Testis (tissue), 3 donors: ENCODE results near the gene RNF224. TPM values are rescaled to one million over a fixed set of nuclear protein-coding genes. Genes with fewer than 3 reads are reported as not detected.
"Not testable (repeated sequence)": the region's sequence is repeated elsewhere in the genome, so short reads cannot be mapped to it uniquely, and the experiment has no call there.

ENCODE experiments used
- DNase-seq: peaks from one replicate; pipeline ENCODE4 v3.0.0-alpha.2; 2019
- H3K27ac ChIP-seq, 2 donors: fragments of 200-600 bp; sonication (generic); one replicate each; pipeline ENCODE4 v1.5.1; 2019
- H3K27me3 ChIP-seq: fragments of 200-600 bp; sonication (generic); one replicate; pipeline ENCODE4 v1.5.1; 2019
- H3K36me3 ChIP-seq: fragments of 200-600 bp; sonication (generic); one replicate; pipeline ENCODE4 v1.5.1; 2017; ENCODE audit warnings: low read depth; ENCODE audit errors: missing control alignments
- H3K4me1 ChIP-seq: fragments of 200-600 bp; sonication (generic); one replicate; pipeline ENCODE4 v1.5.1; 2019
- H3K4me3 ChIP-seq, 2 donors: fragments of 200-600 bp; sonication (generic); one replicate each; pipeline ENCODE4 v1.5.1; 2017 to 2019
- H3K9me3 ChIP-seq: fragments of 200-600 bp; sonication (generic); one replicate; pipeline ENCODE4 v1.5.1; 2017
- POLR2A ChIP-seq: fragments of 450-650 bp; IDR thresholded peaks from one replicate; pipeline ENCODE4 v1.6.1; 2017; ENCODE audit warnings: antibody characterized with exemption, mild to moderate bottlenecking, moderate library complexity
- WGBS, 2 donors: methylation state at CpG; one replicate each; pipeline ENCODE4 v1.1.5; 2018; 5-methylcytosine and 5-hydroxymethylcytosine counted together
- intact Hi-C: fragments of 100-400 bp; cut with DNase I; formaldehyde crosslinking; loops from one replicate; pipeline ENCODE4 v1.15.1; 2023; ENCODE audit warnings: low total_unique reads
- polyA plus RNA-seq: library from polyadenylated mRNA; stranded (reverse); fragments of 350-450 nt; fragmentation: Illumina TruSeq; extraction: RNeasy Lipid Tissue Mini Kit (QIAGEN cat#74804); gene quantifications from one replicate; pipeline ENCODE4 v1.2.3, GENCODE V29; 2014; ENCODE audit warnings: low read depth, low replicate concordance; ENCODE audit not compliant: insufficient read depth
- total RNA-seq, 2 donors: library from RNA; depleted of rRNA; stranded (reverse); fragments of >200 nt; gene quantifications; one replicate each; pipeline ENCODE4 v1.2.3, GENCODE V29; 2016
- TF ChIP-seq, protein P1 (sequence below), 3 experiments: fragments of 450-650 bp in 2 of 3; fragments of 200-600 bp in 1 of 3; sonication (generic) in 1 of 3; IDR thresholded peaks; one replicate each; pipeline ENCODE4 v1.5.1; 2016 to 2019; ENCODE audit warnings: antibody characterized with exemption in 3 of 3, mild to moderate bottlenecking in 2 of 3, moderate library complexity in 1 of 3

Gene RNF224
- total and polyA plus RNA-seq, 3 donors from 2014 or later = 0.17 to 0.71 (median 0.37) TPM

DNA sequence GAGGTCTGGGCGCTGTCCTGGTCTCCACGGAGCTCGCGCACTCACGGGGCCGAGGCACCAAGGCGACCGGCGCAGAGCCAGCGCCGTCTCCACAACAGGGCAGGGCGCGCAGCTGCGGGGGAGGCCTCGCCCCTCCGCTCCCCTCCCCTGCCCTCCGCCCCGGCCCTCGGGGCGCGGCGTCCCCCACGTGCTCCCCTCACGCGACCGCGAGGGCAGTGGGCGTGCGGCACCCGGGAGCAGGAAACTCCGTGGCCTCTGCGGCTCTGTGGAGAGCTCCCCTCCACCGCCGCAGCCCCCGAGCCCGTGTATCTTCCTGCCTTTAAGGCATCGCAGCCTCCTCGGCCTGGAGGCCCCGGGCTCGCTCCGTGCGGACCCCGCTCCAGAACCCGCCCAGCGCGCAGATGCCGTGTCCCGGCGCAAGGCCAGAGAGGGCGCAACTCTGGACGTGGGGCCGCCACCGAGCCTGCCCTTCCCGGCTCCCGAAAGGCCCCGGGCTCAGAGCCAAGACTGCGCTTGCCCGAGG, 13.1 kb downstream of the RNF224 start:
- Histone ChIP-seq H3K4me3 (peak overlapping the region; percentile 70 to 82), H3K27me3 (no peaks in the 10 kb centered on the region), H3K27ac (peak overlapping the region; percentile 80 to 93), H3K36me3 (no peaks in the 10 kb centered on the region), H3K9me3 (no peaks in the 10 kb centered on the region), H3K4me1 (peaks cover 45% of the 10 kb centered on the region)
- DNase-seq = peak; percentile 80
- WGBS, 2 donors = 0 to 1% methylated on average over 2 to 41 of the region's 58 CpGs
- TF ChIP-seq POLR2A = no peak
- TF ChIP-seq, protein P1, sequence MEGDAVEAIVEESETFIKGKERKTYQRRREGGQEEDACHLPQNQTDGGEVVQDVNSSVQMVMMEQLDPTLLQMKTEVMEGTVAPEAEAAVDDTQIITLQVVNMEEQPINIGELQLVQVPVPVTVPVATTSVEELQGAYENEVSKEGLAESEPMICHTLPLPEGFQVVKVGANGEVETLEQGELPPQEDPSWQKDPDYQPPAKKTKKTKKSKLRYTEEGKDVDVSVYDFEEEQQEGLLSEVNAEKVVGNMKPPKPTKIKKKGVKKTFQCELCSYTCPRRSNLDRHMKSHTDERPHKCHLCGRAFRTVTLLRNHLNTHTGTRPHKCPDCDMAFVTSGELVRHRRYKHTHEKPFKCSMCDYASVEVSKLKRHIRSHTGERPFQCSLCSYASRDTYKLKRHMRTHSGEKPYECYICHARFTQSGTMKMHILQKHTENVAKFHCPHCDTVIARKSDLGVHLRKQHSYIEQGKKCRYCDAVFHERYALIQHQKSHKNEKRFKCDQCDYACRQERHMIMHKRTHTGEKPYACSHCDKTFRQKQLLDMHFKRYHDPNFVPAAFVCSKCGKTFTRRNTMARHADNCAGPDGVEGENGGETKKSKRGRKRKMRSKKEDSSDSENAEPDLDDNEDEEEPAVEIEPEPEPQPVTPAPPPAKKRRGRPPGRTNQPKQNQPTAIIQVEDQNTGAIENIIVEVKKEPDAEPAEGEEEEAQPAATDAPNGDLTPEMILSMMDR (IDR thresholded peaks at IDR 0.05) = no peak
- intact Hi-C loops = no loop called here

DNA sequence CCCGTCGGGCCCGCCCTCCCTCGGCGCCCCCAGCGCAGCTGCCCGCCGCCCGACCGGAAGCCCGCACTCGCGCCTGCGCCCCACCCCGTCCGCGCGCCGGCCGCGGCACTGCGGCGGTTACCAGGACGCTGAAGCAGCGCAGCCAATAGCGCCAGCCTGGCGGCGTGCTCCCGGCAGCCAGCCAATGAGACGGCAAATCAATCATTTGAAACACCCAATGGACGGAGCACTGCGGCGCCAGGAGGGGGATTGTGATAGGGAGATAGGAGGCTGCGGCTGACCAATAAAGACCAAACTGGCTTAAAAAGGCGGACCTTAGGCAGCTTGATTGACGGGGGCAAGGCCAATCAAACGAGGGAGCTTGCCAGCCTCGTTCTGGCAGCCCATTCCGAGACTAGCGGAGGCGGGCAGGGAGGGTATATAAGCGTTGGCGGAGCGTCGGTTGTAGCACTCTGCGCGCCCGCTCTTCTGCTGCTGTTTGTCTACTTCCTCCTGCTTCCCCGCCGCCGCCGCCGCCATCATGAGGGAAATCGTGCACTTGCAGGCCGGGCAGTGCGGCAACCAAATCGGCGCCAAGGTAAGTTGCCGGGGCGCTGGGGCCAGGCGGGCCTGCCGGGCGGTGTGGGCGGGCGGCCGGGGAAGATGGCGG, 13.7 kb downstream of the RNF224 start, which contains the start of gene TUBB4B:
Gene TUBB4B (plus strand): TSS at position 447 of the 649 bp plus-strand sequence. CDS start 74 bp downstream, at position 521.
- WGBS, 2 donors = 0% methylated on average over 24 to 60 of the region's 67 CpGs
- Histone ChIP-seq H3K4me1 (peaks cover 45% of the 10 kb centered on the region), H3K36me3 (no peaks in the 10 kb centered on the region), H3K9me3 (no peaks in the 10 kb centered on the region), H3K27ac (peak within 1 kb of the TSS; percentile 80 to 94), H3K4me3 (peak within 1 kb of the TSS; percentile 88 to 90), H3K27me3 (no peaks in the 10 kb centered on the region)
- TF ChIP-seq, protein P1 (IDR thresholded peaks at IDR 0.05) = peak in 1 of 3 experiments; percentile 10
- peak; percentile 52 for TF ChIP-seq POLR2A
- DNase-seq = peak; percentile 100
- intact Hi-C loops = no loop called here

- Histone ChIP-seq H3K36me3 (no peaks in the 10 kb centered on the region), H3K4me3 (peak overlapping the region; percentile 88 to 90), H3K4me1 (peaks cover 38% of the 10 kb centered on the region), H3K9me3 (no peaks in the 10 kb centered on the region), H3K27ac (peak overlapping the region; percentile 44 to 94), H3K27me3 (no peaks in the 10 kb centered on the region)
- intact Hi-C loops = no loop called here
- WGBS, 2 donors = 1% methylated on average over 60 of the region's 83 CpGs; no CpG with 5 or more reads in 1 of the 2 donors
- DNase-seq = no peak
- TF ChIP-seq POLR2A = no peak
- TF ChIP-seq, protein P1 (IDR thresholded peaks at IDR 0.05) = no peak
Observed at GRCh38 chr9:137241490-137242268, 14.4 kb downstream of the RNF224 start.

GRCh38 chr9:137242269-137243203, 15.2 kb downstream of the RNF224 start:
- Histone ChIP-seq H3K4me3 (peak overlapping the region; percentile 88 to 90), H3K36me3 (no peaks in the 10 kb centered on the region), H3K4me1 (peaks cover 37% of the 10 kb centered on the region), H3K27ac (peak overlapping the region; percentile 44 to 94), H3K27me3 (no peaks in the 10 kb centered on the region), H3K9me3 (no peaks in the 10 kb centered on the region)
- WGBS, 2 donors = 65 to 72% methylated on average over 19 to 36 of the region's 36 CpGs
- intact Hi-C loops = no loop called here
- DNase-seq = no peak
- TF ChIP-seq POLR2A = no peak
- TF ChIP-seq, protein P1 (IDR thresholded peaks at IDR 0.05) = no peak

DNA sequence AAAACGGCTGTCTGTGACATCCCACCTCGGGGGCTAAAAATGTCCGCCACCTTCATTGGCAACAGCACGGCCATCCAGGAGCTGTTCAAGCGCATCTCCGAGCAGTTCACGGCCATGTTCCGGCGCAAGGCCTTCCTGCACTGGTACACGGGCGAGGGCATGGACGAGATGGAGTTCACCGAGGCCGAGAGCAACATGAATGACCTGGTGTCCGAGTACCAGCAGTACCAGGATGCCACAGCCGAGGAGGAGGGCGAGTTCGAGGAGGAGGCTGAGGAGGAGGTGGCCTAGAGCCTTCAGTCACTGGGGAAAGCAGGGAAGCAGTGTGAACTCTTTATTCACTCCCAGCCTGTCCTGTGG, 15.9 kb downstream of the RNF224 start:
- intact Hi-C loops, H3K4me3 ChIP-seq, H3K27me3 ChIP-seq, DNase-seq, H3K9me3 ChIP-seq, H3K36me3 ChIP-seq, H3K27ac ChIP-seq: not testable (repeated sequence)
- WGBS, 2 donors = 86 to 88% methylated on average over 15 to 18 of the region's 18 CpGs
- H3K4me1 ChIP-seq = peaks cover 35% of the 10 kb centered on the region
